IMR-90 (cell line): Measurements from ENCODE around the gene UNC13C. TPM values are rescaled to one million over a fixed set of nuclear protein-coding genes. Genes with fewer than 3 reads are reported as not detected.

ENCODE experiments used
- ATAC-seq: fragments of 200-7000 bp; cut with Tn5 transposase; 2 replicates; pipeline ENCODE4 v1.9.1; 2020; ENCODE audit warnings: low read depth, mild to moderate bottlenecking, moderate library complexity
- BruUV-seq: library from RNA; stranded (reverse); fragments of 400-500 nt; replicated peaks from 2 replicates; lab custom pipeline; 2021; lab: Mats Ljungman, UMichigan
- CTCF ChIA-PET: fragments of 300-600 bp; formaldehyde crosslinking; extraction: SDS; loops from one replicate; lab custom pipeline; 2021; ENCODE audit warnings: antibody characterized with exemption; lab: Yijun Ruan, JAX
- POLR2A ChIA-PET: fragments of 300-600 bp; sonication (Branson Sonifier 250); formaldehyde crosslinking; loops from one replicate; lab custom pipeline; 2022; ENCODE audit warnings: antibody characterized with exemption; ENCODE audit not compliant: unreplicated experiment; lab: Charles Lee
- DNase-seq: peaks from one replicate; pipeline ENCODE4 v3.0.0; 2013
- H2AFZ ChIP-seq: replicated peaks from 2 replicates; pipeline ENCODE3; 2013; ENCODE audit warnings: low read length, mild to moderate bottlenecking; ENCODE audit not compliant: poor library complexity
- H2AK5ac ChIP-seq: 2 replicates; pipeline ENCODE4 v1.6.1; 2013; ENCODE audit warnings: low read depth, low read length, inconsistent platforms
- H2AK9ac ChIP-seq: replicated peaks from 2 replicates; pipeline ENCODE3; 2013; ENCODE audit warnings: mild to moderate bottlenecking, low read depth, low read length, moderate library complexity; ENCODE audit not compliant: poor library complexity
- H2BK120ac ChIP-seq: 2 replicates; pipeline ENCODE4 v1.6.1; 2013; ENCODE audit warnings: low read depth, low read length, inconsistent platforms
- H2BK15ac ChIP-seq: 3 replicates; pipeline ENCODE4 v1.6.1; 2013; ENCODE audit warnings: low read depth, low read length, inconsistent platforms
- H2BK20ac ChIP-seq: 2 replicates; pipeline ENCODE4 v1.6.1; 2013; ENCODE audit warnings: low read depth, mild to moderate bottlenecking, inconsistent platforms, low read length, moderate library complexity
- H2BK5ac ChIP-seq: 2 replicates; pipeline ENCODE4 v1.6.1; 2013; ENCODE audit warnings: mild to moderate bottlenecking, low read depth, low read length, inconsistent platforms; ENCODE audit not compliant: poor library complexity, severe bottlenecking
- H3K14ac ChIP-seq: replicated peaks from 2 replicates; pipeline ENCODE4 v1.6.1; 2013; ENCODE audit warnings: low read depth, low read length, inconsistent platforms
- H3K18ac ChIP-seq: 2 replicates; pipeline ENCODE4 v1.6.1; 2013; ENCODE audit warnings: low read depth, low read length, control low read depth
- H3K23ac ChIP-seq: 2 replicates; pipeline ENCODE4 v1.6.1; 2013; ENCODE audit warnings: low read depth, low read length, inconsistent platforms
- H3K27ac ChIP-seq: 2 replicates; pipeline ENCODE4 v1.5.1; 2013; ENCODE audit warnings: mild to moderate bottlenecking, control low read depth, low read length; ENCODE audit not compliant: insufficient read depth
- H3K27me3 ChIP-seq: 2 replicates; pipeline ENCODE4 v1.6.1; 2013; ENCODE audit warnings: low read length; ENCODE audit not compliant: control insufficient read depth, insufficient read depth
- H3K36me3 ChIP-seq: 2 replicates; pipeline ENCODE4 v1.6.1; 2013; ENCODE audit warnings: low read length, mixed read lengths; ENCODE audit not compliant: control insufficient read depth, insufficient read depth
- H3K4ac ChIP-seq: 2 replicates; pipeline ENCODE4 v1.6.1; 2013; ENCODE audit warnings: low read depth, low read length, inconsistent platforms
- H3K4me1 ChIP-seq: 2 replicates; pipeline ENCODE4 v1.6.1; 2013; ENCODE audit warnings: low read length, mixed read lengths; ENCODE audit not compliant: control insufficient read depth, insufficient read depth
- H3K4me2 ChIP-seq: 2 replicates; pipeline ENCODE4 v1.6.1; 2013; ENCODE audit warnings: low read depth, mild to moderate bottlenecking, control low read depth, low read length, moderate library complexity
- H3K4me3 ChIP-seq: 2 replicates; pipeline ENCODE4 v1.5.1; 2013; ENCODE audit warnings: low read depth, mild to moderate bottlenecking, control low read depth, low read length, moderate library complexity; ENCODE audit not compliant: insufficient read depth
- H3K56ac ChIP-seq: 2 replicates; pipeline ENCODE4 v1.6.1; 2013; ENCODE audit warnings: low read length, inconsistent platforms; ENCODE audit not compliant: insufficient read depth; ENCODE audit errors: extremely low read depth
- H3K79me1 ChIP-seq, 2 experiments: 2 replicates each; pipeline ENCODE4 v1.6.1; 2013; ENCODE audit warnings: low read length in 2 of 2, inconsistent platforms in 1 of 2, low read depth in 1 of 2
- H3K9ac ChIP-seq: 2 replicates; pipeline ENCODE4 v1.6.1; 2013; ENCODE audit warnings: low read depth, low read length, control low read depth
- H3K9me1 ChIP-seq: 2 replicates; pipeline ENCODE4 v1.6.1; 2013; ENCODE audit warnings: low read length, inconsistent platforms; ENCODE audit not compliant: insufficient read depth
- H3K9me3 ChIP-seq: 2 replicates; pipeline ENCODE4 v1.6.1; 2013; ENCODE audit warnings: low read length; ENCODE audit not compliant: control insufficient read depth, insufficient read depth
- H4K20me1 ChIP-seq: 2 replicates; pipeline ENCODE4 v1.6.1; 2013; ENCODE audit warnings: low read length, inconsistent platforms; ENCODE audit not compliant: insufficient read depth
- H4K5ac ChIP-seq: 2 replicates; pipeline ENCODE4 v1.6.1; 2013; ENCODE audit warnings: mild to moderate bottlenecking, low read depth, low read length, control low read depth
- H4K8ac ChIP-seq, 2 experiments: 2 replicates each; pipeline ENCODE4 v1.6.1; 2013; ENCODE audit warnings: low read depth in 2 of 2, low read length in 2 of 2, control low read depth in 1 of 2, inconsistent platforms in 1 of 2
- H4K91ac ChIP-seq: 2 replicates; pipeline ENCODE4 v1.6.1; 2013; ENCODE audit warnings: low read depth, low read length, inconsistent platforms; ENCODE audit not compliant: insufficient read depth
- BHLHE40 ChIP-seq: fragments of 150-350 bp; IDR thresholded peaks from 2 replicates; pipeline ENCODE4 v1.6.1; 2016; ENCODE audit warnings: mild to moderate bottlenecking, low read depth, low read length
- CEBPB ChIP-seq: IDR thresholded peaks from 2 replicates; pipeline ENCODE4 v1.6.1; 2012; ENCODE audit warnings: low read depth, low read length, improper control_type of control experiment
- MAFK ChIP-seq: IDR thresholded peaks from 2 replicates; pipeline ENCODE4 v1.6.1; 2012; ENCODE audit warnings: low read depth, low read length, improper control_type of control experiment
- MAZ ChIP-seq: IDR thresholded peaks from 2 replicates; pipeline ENCODE4 v1.6.1; 2012; ENCODE audit warnings: low read depth, mild to moderate bottlenecking, low read length, improper control_type of control experiment, moderate library complexity, borderline replicate concordance
- NFE2L2 ChIP-seq: fragments of 150-350 bp; IDR thresholded peaks from 2 replicates; pipeline ENCODE4 v1.6.1; 2016; ENCODE audit warnings: low read depth, mild to moderate bottlenecking, low read length
- POLR2A ChIP-seq: IDR thresholded peaks from 2 replicates; pipeline ENCODE4 v1.6.1; 2012; ENCODE audit warnings: mild to moderate bottlenecking, low read depth, low read length
- RAD21 ChIP-seq: IDR thresholded peaks from 2 replicates; pipeline ENCODE4 v1.6.1; 2012; ENCODE audit warnings: low read length, improper control_type of control experiment
- RCOR1 ChIP-seq: IDR thresholded peaks from 2 replicates; pipeline ENCODE4 v1.6.1; 2012; ENCODE audit warnings: mild to moderate bottlenecking, low read length, improper control_type of control experiment; ENCODE audit not compliant: insufficient replicate concordance
- RFX5 ChIP-seq: IDR thresholded peaks from 2 replicates; pipeline ENCODE4 v1.8.0; 2012; ENCODE audit warnings: low read depth, mild to moderate bottlenecking, low read length, moderate library complexity
- SMC3 ChIP-seq: fragments of 150-350 bp; IDR thresholded peaks from 2 replicates; pipeline ENCODE4 v1.6.1; 2016; ENCODE audit warnings: low read depth, mild to moderate bottlenecking, antibody characterized with exemption, low read length, moderate library complexity
- WGBS, 2 experiments: methylation state at CpG; one replicate each; pipeline versions ENCODE4 v1.1.5 to v1.1.7; 2013; ENCODE audit warnings: missing lambda C conversion rate in 2 of 2; ENCODE audit not compliant: insufficient read length in 1 of 2; ENCODE audit errors: extremely low coverage in 2 of 2; 5-methylcytosine and 5-hydroxymethylcytosine counted together
- dilution Hi-C: fragments of 300-500 bp; cut with HindIII; formaldehyde crosslinking; loops from one replicate; pipeline ENCODE4 v1.14.3; 2018; ENCODE audit warnings: low sequenced_read_pairs; ENCODE audit not compliant: unreplicated experiment
- in situ Hi-C: fragments of 300-500 bp; cut with MboI; formaldehyde crosslinking; loops from 3 replicates; pipeline ENCODE4 v1.14.3; 2019; ENCODE audit warnings: low sequenced_read_pairs, inconsistent platforms, mixed read lengths
- intact Hi-C: fragments of 100-400 bp; cut with micrococcal nuclease; formaldehyde crosslinking; loops from 2 replicates; pipeline ENCODE4 v1.10.0; 2022
- polyA plus RNA-seq, 3 experiments: library from polyadenylated mRNA; depleted of rRNA; stranded (reverse); fragments of >200 nt; gene quantifications; 2 replicates each; pipeline ENCODE4 v1.2.3, GENCODE V29; 2012; ENCODE audit warnings: low replicate concordance in 1 of 3
- total RNA-seq: library from RNA; depleted of rRNA; stranded (reverse); fragments of >200 nt; gene quantifications from 2 replicates; pipeline ENCODE4 v1.2.3, GENCODE V29; 2012
- TF ChIP-seq, protein P1 (sequence below): fragments of 150-350 bp; IDR thresholded peaks from 2 replicates; pipeline ENCODE4 v1.6.1; 2016; ENCODE audit warnings: low read depth, mild to moderate bottlenecking, low read length, moderate library complexity, borderline replicate concordance
- TF ChIP-seq, protein P2 (sequence below): conservative IDR thresholded peaks from 2 replicates; pipeline ENCODE4 v1.5.1; 2012; ENCODE audit warnings: mild to moderate bottlenecking, low read depth, low read length, improper control_type of control experiment

The UNC13C gene
- total and polyA plus RNA-seq, 2 of the 4 experiments (the other 2 are of a cell fraction): not detected

- Histone ChIP-seq H3K56ac (no peak overlapping the region), H4K91ac (no peak overlapping the region), H3K14ac (no peak overlapping the region), H3K4me1 (no peaks in the 10 kb centered on the region), H3K27ac (no peak overlapping the region), H3K4ac (no peak overlapping the region), H3K4me3 (no peak overlapping the region), H2BK15ac (no peak overlapping the region), H2BK5ac (no peak overlapping the region), H3K27me3 (no peaks in the 10 kb centered on the region), H4K8ac (no peak overlapping the region), H3K36me3 (no peaks in the 10 kb centered on the region), H3K4me2 (no peak overlapping the region), H2AK5ac (no peak overlapping the region), H3K23ac (no peak overlapping the region), H2AFZ (no peak overlapping the region), H3K18ac (no peak overlapping the region), H2BK120ac (no peak overlapping the region), H4K20me1 (no peaks in the 10 kb centered on the region), H3K9me1 (no peaks in the 10 kb centered on the region), H2AK9ac (no peak overlapping the region), H3K9ac (no peak overlapping the region), H2BK20ac (no peak overlapping the region), H3K79me1 (no peaks in the 10 kb centered on the region), H3K9me3 (peaks cover 10% of the 10 kb centered on the region), H4K5ac (no peak overlapping the region)
- TF ChIP-seq, protein P1, sequence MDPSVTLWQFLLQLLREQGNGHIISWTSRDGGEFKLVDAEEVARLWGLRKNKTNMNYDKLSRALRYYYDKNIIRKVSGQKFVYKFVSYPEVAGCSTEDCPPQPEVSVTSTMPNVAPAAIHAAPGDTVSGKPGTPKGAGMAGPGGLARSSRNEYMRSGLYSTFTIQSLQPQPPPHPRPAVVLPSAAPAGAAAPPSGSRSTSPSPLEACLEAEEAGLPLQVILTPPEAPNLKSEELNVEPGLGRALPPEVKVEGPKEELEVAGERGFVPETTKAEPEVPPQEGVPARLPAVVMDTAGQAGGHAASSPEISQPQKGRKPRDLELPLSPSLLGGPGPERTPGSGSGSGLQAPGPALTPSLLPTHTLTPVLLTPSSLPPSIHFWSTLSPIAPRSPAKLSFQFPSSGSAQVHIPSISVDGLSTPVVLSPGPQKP: no peak
- TF ChIP-seq, protein P2, sequence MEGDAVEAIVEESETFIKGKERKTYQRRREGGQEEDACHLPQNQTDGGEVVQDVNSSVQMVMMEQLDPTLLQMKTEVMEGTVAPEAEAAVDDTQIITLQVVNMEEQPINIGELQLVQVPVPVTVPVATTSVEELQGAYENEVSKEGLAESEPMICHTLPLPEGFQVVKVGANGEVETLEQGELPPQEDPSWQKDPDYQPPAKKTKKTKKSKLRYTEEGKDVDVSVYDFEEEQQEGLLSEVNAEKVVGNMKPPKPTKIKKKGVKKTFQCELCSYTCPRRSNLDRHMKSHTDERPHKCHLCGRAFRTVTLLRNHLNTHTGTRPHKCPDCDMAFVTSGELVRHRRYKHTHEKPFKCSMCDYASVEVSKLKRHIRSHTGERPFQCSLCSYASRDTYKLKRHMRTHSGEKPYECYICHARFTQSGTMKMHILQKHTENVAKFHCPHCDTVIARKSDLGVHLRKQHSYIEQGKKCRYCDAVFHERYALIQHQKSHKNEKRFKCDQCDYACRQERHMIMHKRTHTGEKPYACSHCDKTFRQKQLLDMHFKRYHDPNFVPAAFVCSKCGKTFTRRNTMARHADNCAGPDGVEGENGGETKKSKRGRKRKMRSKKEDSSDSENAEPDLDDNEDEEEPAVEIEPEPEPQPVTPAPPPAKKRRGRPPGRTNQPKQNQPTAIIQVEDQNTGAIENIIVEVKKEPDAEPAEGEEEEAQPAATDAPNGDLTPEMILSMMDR: no peak
- TF ChIP-seq RFX5 (no peak), CEBPB (no peak), MAZ (no peak), MAFK (no peak), BHLHE40 (no peak), RAD21 (no peak), POLR2A (no peak), SMC3 (no peak), RCOR1 (no peak), NFE2L2 (no peak)
- in situ Hi-C loops: no loop called here
- CTCF ChIA-PET: no interaction called here
- POLR2A ChIA-PET: no interaction called here
- BruUV-seq: no TSS peak
- intact Hi-C loops: no loop called here
- DNase-seq (no peak), ATAC-seq (no peak)
- 0% methylated on average over 1 of the region's 2 CpGs; no CpG with 5 or more reads in 1 of the 2 experiments for WGBS, 2 experiments
- dilution Hi-C loops: no loop called here
Measured at GRCh38 chr15:54580643-54581042, 602.4 kb downstream of the UNC13C start.
